Measurements from ENCODE around the gene GABRG3. TPM values are rescaled to one million over a fixed set of nuclear protein-coding genes. Genes with fewer than 3 reads are reported as not detected.
"Not testable (repeated sequence)": the region's sequence is repeated elsewhere in the genome, so short reads cannot be mapped to it uniquely, and the experiment has no call there.

GABRG3 gene
- total RNA-seq, 4 donors from 2014 or later = not detected

GRCh38 chr15:27179789-27180188 lies 208.8 kb downstream of the GABRG3 start:
- DNase-seq (ENCODE audit: low spot score) = no peak
- TF ChIP-seq CTCF (IDR thresholded peaks at IDR 0.05) = no peak
- ATAC-seq (ENCODE audit: low FRiP score) = no peak

GRCh38 chr15:27182561-27183110 lies 211.7 kb downstream of the GABRG3 start:
- ATAC-seq (ENCODE audit: low FRiP score) (no peak), DNase-seq (ENCODE audit: low spot score) (no peak)

GRCh38 chr15:27183201-27183600 lies 212.2 kb downstream of the GABRG3 start:
- TF ChIP-seq CTCF (IDR thresholded peaks at IDR 0.05) = no peak
- ATAC-seq (ENCODE audit: low FRiP score) = no peak
- DNase-seq (ENCODE audit: low spot score) = no peak

More at GRCh38 chr15:27182561-27183110, 211.7 kb downstream of the GABRG3 start:
- no peak for TF ChIP-seq CTCF (IDR thresholded peaks at IDR 0.05)

- DNase-seq (ENCODE audit: low spot score); ATAC-seq (ENCODE audit: low FRiP score): not testable (repeated sequence)
Measured at GRCh38 chr15:27191515-27191914, 220.5 kb downstream of the GABRG3 start.

- no peak for ATAC-seq (ENCODE audit: low FRiP score)
- no peak for DNase-seq (ENCODE audit: low spot score)
- no peak for TF ChIP-seq CTCF (IDR thresholded peaks at IDR 0.05)
Measured at GRCh38 chr15:27196691-27197090, 225.7 kb downstream of the GABRG3 start.

GRCh38 chr15:27201425-27201824 lies 230.4 kb downstream of the GABRG3 start:
- ATAC-seq (ENCODE audit: low FRiP score) (no peak), DNase-seq (ENCODE audit: low spot score) (no peak)
- TF ChIP-seq CTCF (IDR thresholded peaks at IDR 0.05) = no peak

GRCh38 chr15:27210176-27210575 lies 239.2 kb downstream of the GABRG3 start:
- DNase-seq (ENCODE audit: low spot score) (no peak), ATAC-seq (ENCODE audit: low FRiP score) (no peak)
- TF ChIP-seq CTCF (IDR thresholded peaks at IDR 0.05) = no peak
